ENCODE results near the gene BANK1.

DNA sequence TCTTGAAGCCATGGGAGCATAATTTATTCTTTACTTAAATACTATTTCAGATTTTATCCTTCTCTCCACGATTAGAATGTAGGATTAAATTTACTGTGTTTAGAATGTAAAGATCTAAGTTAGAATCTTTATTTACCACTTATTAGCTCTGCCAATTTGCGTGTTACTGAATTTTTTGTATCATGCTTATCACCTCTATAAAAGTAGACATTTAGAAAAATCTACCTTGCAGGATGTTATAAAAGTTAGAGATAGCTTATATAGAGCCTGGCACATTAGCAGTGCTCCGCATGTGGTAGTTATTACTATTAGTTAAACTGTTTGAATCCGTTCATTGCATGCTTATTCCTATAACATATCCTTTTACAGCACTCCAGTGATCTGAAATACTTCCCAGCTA is 97.9 kb downstream of the BANK1 start:
- TF ChIP-seq EZH2 (IDR thresholded peaks at IDR 0.05; ENCODE audit: insufficient read depth, poor library complexity, severe bottlenecking) (no peak), EZH2phosphoT487 (IDR thresholded peaks at IDR 0.05; ENCODE audit: insufficient read depth, low read depth) (no peak)

Measured in GM23248 (cell line).